H9 (cell line): ENCODE data around the gene WDR59. TPM values are rescaled to one million over a fixed set of nuclear protein-coding genes. Genes with fewer than 3 reads are reported as not detected.
A peak's percentile ranks its signal among the peaks of the same experiment; 100 is the strongest.

ENCODE experiments used
- DNase-seq: peaks from one replicate; pipeline ENCODE4 v3.0.0-alpha.2; 2017
- H2AFZ ChIP-seq: one replicate; pipeline ENCODE4 v1.6.1; 2013; ENCODE audit warnings: mild to moderate bottlenecking, low read length, control low read depth, moderate library complexity
- H2AK5ac ChIP-seq: 2 replicates; pipeline ENCODE4 v1.6.1; 2013; ENCODE audit warnings: low read length, control low read depth, mixed read lengths; ENCODE audit not compliant: insufficient read length
- H2BK120ac ChIP-seq: one replicate; pipeline ENCODE4 v1.6.1; 2013; ENCODE audit warnings: low read depth, mild to moderate bottlenecking, low read length, control low read depth, inconsistent platforms; ENCODE audit not compliant: poor library complexity, severe bottlenecking
- H2BK12ac ChIP-seq: 2 replicates; pipeline ENCODE4 v1.6.1; 2013; ENCODE audit warnings: low read length, control low read depth, mixed read lengths, low read depth; ENCODE audit not compliant: insufficient read length
- H2BK15ac ChIP-seq: 2 replicates; pipeline ENCODE4 v1.6.1; 2013; ENCODE audit warnings: low read depth, low read length, control low read depth
- H2BK20ac ChIP-seq: one replicate; pipeline ENCODE4 v1.6.1; 2013; ENCODE audit warnings: low read depth, mild to moderate bottlenecking, low read length, control low read depth, inconsistent platforms; ENCODE audit not compliant: poor library complexity, severe bottlenecking
- H2BK5ac ChIP-seq: 2 replicates; pipeline ENCODE4 v1.6.1; 2013; ENCODE audit warnings: low read length, control low read depth, mixed read lengths; ENCODE audit not compliant: insufficient read length
- H3K14ac ChIP-seq: 2 replicates; pipeline ENCODE4 v1.6.1; 2013; ENCODE audit warnings: low read length, control low read depth; ENCODE audit not compliant: insufficient read depth
- H3K18ac ChIP-seq: 2 replicates; pipeline ENCODE4 v1.6.1; 2013; ENCODE audit warnings: low read depth, mild to moderate bottlenecking, mixed read lengths, low read length, control low read depth; ENCODE audit not compliant: insufficient read length
- H3K23ac ChIP-seq: 2 replicates; pipeline ENCODE4 v1.6.1; 2013; ENCODE audit warnings: low read length, control low read depth, mixed read lengths, low read depth; ENCODE audit not compliant: insufficient read length
- H3K23me2 ChIP-seq: 2 replicates; pipeline ENCODE4 v1.6.1; 2013; ENCODE audit warnings: low read depth, mild to moderate bottlenecking, mixed read lengths, low read length, control low read depth; ENCODE audit not compliant: insufficient read length, poor library complexity, severe bottlenecking
- H3K27ac ChIP-seq: 2 replicates; pipeline ENCODE4 v1.5.1; 2013; ENCODE audit warnings: low read length, control low read depth, mixed read lengths, low read depth; ENCODE audit not compliant: insufficient read length
- H3K27me3 ChIP-seq: 2 replicates; pipeline ENCODE4 v1.6.1; 2013; ENCODE audit warnings: low read length, control low read depth, inconsistent platforms; ENCODE audit not compliant: insufficient read depth
- H3K4ac ChIP-seq: 2 replicates; pipeline ENCODE4 v1.6.1; 2013; ENCODE audit warnings: low read depth, mild to moderate bottlenecking, control low read depth, inconsistent platforms, low read length, moderate library complexity
- H3K4me1 ChIP-seq: 2 replicates; pipeline ENCODE4 v1.6.1; 2013; ENCODE audit warnings: low read length, control low read depth, inconsistent platforms; ENCODE audit not compliant: insufficient read depth
- H3K4me2 ChIP-seq: 2 replicates; pipeline ENCODE4 v1.6.1; 2013; ENCODE audit warnings: low read length, control low read depth, mixed read lengths; ENCODE audit not compliant: insufficient read length, insufficient read depth
- H3K56ac ChIP-seq: 2 replicates; pipeline ENCODE4 v1.6.1; 2013; ENCODE audit warnings: low read depth, mild to moderate bottlenecking, mixed read lengths, low read length, control low read depth; ENCODE audit not compliant: insufficient read length
- H3K79me1 ChIP-seq: 2 replicates; pipeline ENCODE4 v1.6.1; 2013; ENCODE audit warnings: low read depth, mild to moderate bottlenecking, moderate library complexity, low read length, control low read depth, inconsistent platforms; ENCODE audit not compliant: insufficient read depth, poor library complexity, severe bottlenecking
- H3K79me2 ChIP-seq: 2 replicates; pipeline ENCODE4 v1.6.1; 2013; ENCODE audit warnings: low read length, control low read depth, inconsistent platforms; ENCODE audit not compliant: insufficient read depth
- H3K9ac ChIP-seq: 2 replicates; pipeline ENCODE4 v1.6.1; 2013; ENCODE audit warnings: low read length, control low read depth, mixed read lengths; ENCODE audit not compliant: insufficient read length; ENCODE audit errors: extremely low read depth
- H3K9me3 ChIP-seq: one replicate; pipeline ENCODE4 v1.6.1; 2013; ENCODE audit warnings: low read depth, low read length, inconsistent platforms; ENCODE audit not compliant: control insufficient read depth
- H3T11ph ChIP-seq: one replicate; pipeline ENCODE4 v1.6.1; 2013; ENCODE audit warnings: mild to moderate bottlenecking, low read length, control low read depth, inconsistent platforms
- H4K20me1 ChIP-seq: one replicate; pipeline ENCODE4 v1.6.1; 2013; ENCODE audit not compliant: control insufficient read depth, insufficient read length, insufficient read depth
- H4K5ac ChIP-seq: 2 replicates; pipeline ENCODE4 v1.6.1; 2013; ENCODE audit warnings: low read depth, mild to moderate bottlenecking, mixed read lengths, low read length, control low read depth; ENCODE audit not compliant: insufficient read length
- H4K8ac ChIP-seq: replicated peaks from 2 replicates; pipeline ENCODE4 v1.6.1; 2013; ENCODE audit warnings: low read length, control low read depth, mixed read lengths, low read depth; ENCODE audit not compliant: insufficient read length
- H4K91ac ChIP-seq: 2 replicates; pipeline ENCODE4 v1.6.1; 2013; ENCODE audit warnings: low read depth, mild to moderate bottlenecking, moderate library complexity, mixed read lengths, low read length, control low read depth; ENCODE audit not compliant: insufficient read length
- H3K27ac Mint-ChIP-seq, 3 experiments: 2 replicates in 2 of 3; 3 replicates in 1 of 3; pipeline ENCODE4 v1.8.0; 2020 to 2021; ENCODE audit warnings: mixed read lengths in 3 of 3, mild to moderate bottlenecking in 1 of 3, moderate library complexity in 1 of 3
- H3K27me3 Mint-ChIP-seq: 2 replicates; pipeline ENCODE4 v1.8.0; 2021; ENCODE audit warnings: low read depth, mild to moderate bottlenecking, moderate library complexity, mixed read lengths
- H3K36me3 Mint-ChIP-seq, 3 experiments: 2 replicates in 2 of 3; 3 replicates in 1 of 3; pipeline ENCODE4 v1.8.0; 2020 to 2021; ENCODE audit warnings: low read depth in 3 of 3, mixed read lengths in 3 of 3; ENCODE audit not compliant: insufficient read depth in 1 of 3
- H3K4me1 Mint-ChIP-seq, 2 experiments: 2 replicates each; pipeline ENCODE4 v1.8.0; 2020; ENCODE audit warnings: mixed read lengths in 2 of 2
- H3K4me3 Mint-ChIP-seq, 2 experiments: 2 replicates in 1 of 2; 3 replicates in 1 of 2; pipeline ENCODE4 v1.8.0; 2020 to 2021; ENCODE audit warnings: mild to moderate bottlenecking in 2 of 2, mixed read lengths in 2 of 2, moderate library complexity in 1 of 2
- H3K9me3 Mint-ChIP-seq, 2 experiments: 2 replicates in 1 of 2; 3 replicates in 1 of 2; pipeline ENCODE4 v1.8.0; 2020; ENCODE audit warnings: mild to moderate bottlenecking in 2 of 2, mixed read lengths in 2 of 2, moderate library complexity in 1 of 2
- CTCF ChIP-seq: fragments of 200-600 bp; sonication (generic); conservative IDR thresholded peaks from 3 replicates; pipeline ENCODE4 v1.8.0; 2021; ENCODE audit warnings: antibody characterized with exemption, mild to moderate bottlenecking
- WGBS: extraction: QIAGEN DNeasy Blood & Tissue Kit; methylation state at CpG from one replicate; pipeline ENCODE4 v1.1.7; 2013; ENCODE audit warnings: missing lambda C conversion rate, low lambda C conversion rate, mixed read lengths; ENCODE audit not compliant: insufficient read length; ENCODE audit errors: extremely low coverage; 5-methylcytosine and 5-hydroxymethylcytosine counted together
- total RNA-seq: library from RNA; stranded (reverse); gene quantifications from 2 replicates; pipeline ENCODE4 v1.2.1, GENCODE V29; 2021

WDR59 gene
- total RNA-seq, 1 experiment from 2014 or later, result 97.5 TPM

- Histone ChIP-seq H3K4ac (no peak overlapping the region), H3K27me3 (no peaks in the 10 kb centered on the region), H3K56ac (no peak overlapping the region), H2BK5ac (no peak overlapping the region), H2AFZ (no peak overlapping the region), H4K91ac (no peak overlapping the region), H3K27ac (no peak overlapping the region), H3K9me3 (no peaks in the 10 kb centered on the region), H4K5ac (no peak overlapping the region), H4K8ac (no peak overlapping the region), H3K14ac (peak overlapping the region; percentile 53; the same call in 1 of the 2 replicates), H3K79me1 (no peaks in the 10 kb centered on the region), H3K79me2 (no peaks in the 10 kb centered on the region), H3K18ac (peak overlapping the region; percentile 61), H3K23me2 (peaks cover 5% of the 10 kb centered on the region), H3K9ac (peak overlapping the region; percentile 64), H2BK20ac (no peak overlapping the region), H2BK12ac (no peak overlapping the region), H2BK15ac (no peak overlapping the region), H4K20me1 (no peaks in the 10 kb centered on the region), H2BK120ac (no peak overlapping the region), H3K23ac (no peak overlapping the region), H3K4me1 (no peaks in the 10 kb centered on the region), H3K4me2 (peak overlapping the region; percentile 84), H3T11ph (no peak overlapping the region), H2AK5ac (no peak overlapping the region)
- Mint-ChIP-seq H3K27me3 (no peaks in the 10 kb centered on the region), H3K9me3 (no peaks in the 10 kb centered on the region; a peak in 1 of 5 replicates), H3K27ac (peak overlapping the region in 2 of 3 experiments; percentile 92 to 96; a peak in 3 of 7 replicates), H3K4me1 (peaks cover 3 to 6% of the 10 kb centered on the region in 2 experiments), H3K36me3 (peaks cover 0 to 4% (median 3%) of the 10 kb centered on the region in 3 experiments; a peak in 5 of 7 replicates), H3K4me3 (peak overlapping the region; percentile 88 to 94)
- no peak for DNase-seq
- no CpG with 5 or more reads among the region's 13 CpGs for WGBS
- TF ChIP-seq CTCF, result no peak
Measured at GRCh38 chr16:74984194-74984528, 762 bp downstream of the WDR59 start.
